ENCODE results near the gene ZBTB43.

- TF ChIP-seq CTCF (IDR thresholded peaks at IDR 0.05) (no peak), POLR2A (IDR thresholded peaks at IDR 0.05) (no peak)
Observed at GRCh38 chr9:126882746-126883145, 77.9 kb downstream of the ZBTB43 start.

All from Peyer's patch (tissue), 4 donors.